Left ventricle myocardium inferior (tissue), 1 donor: Measurements from ENCODE around the gene AHCYL1. TPM values are rescaled to one million over a fixed set of nuclear protein-coding genes. Genes with fewer than 3 reads are reported as not detected.

Experiments used
- DNase-seq: peaks from one replicate; pipeline ENCODE4 v3.0.0-alpha.2; 2020
- H3K27ac ChIP-seq: fragments of 200-600 bp; replicated peaks from 2 replicates; pipeline ENCODE4 v1.8.0; 2021
- H3K27me3 ChIP-seq: fragments of 200-600 bp; 2 replicates; pipeline ENCODE4 v1.8.0; 2021; ENCODE audit warnings: low read depth
- H3K36me3 ChIP-seq: fragments of 200-600 bp; 2 replicates; pipeline ENCODE4 v1.8.0; 2021
- H3K4me1 ChIP-seq: fragments of 200-600 bp; 2 replicates; pipeline ENCODE4 v1.8.0; 2021
- H3K4me3 ChIP-seq: fragments of 200-600 bp; 2 replicates; pipeline ENCODE4 v1.8.0; 2021; ENCODE audit warnings: mild to moderate bottlenecking, moderate library complexity
- H3K9me3 ChIP-seq: fragments of 200-600 bp; replicated peaks from 2 replicates; pipeline ENCODE4 v1.8.0; 2021
- CTCF ChIP-seq: fragments of 200-600 bp; IDR thresholded peaks from 2 replicates; pipeline ENCODE4 v1.8.0; 2021; ENCODE audit warnings: antibody characterized with exemption, mild to moderate bottlenecking, borderline replicate concordance
- intact Hi-C: fragments of 100-400 bp; cut with micrococcal nuclease; formaldehyde crosslinking; loops from one replicate; pipeline ENCODE4 v1.11.0; 2022
- total RNA-seq: library from RNA; stranded (reverse); fragmentation: NEBNext Ultra II Directional; extraction: Animal tissue kit (Norgen Biotek cat#: 25700); gene quantifications from one replicate; pipeline ENCODE4 v1.2.1, GENCODE V29; 2021
- donor health status: DM: no; HTN: yes; CAD: no; lungs with severe emphysema.

Gene AHCYL1
- total RNA-seq, 1 donor from 2014 or later = 45.2 TPM

DNA sequence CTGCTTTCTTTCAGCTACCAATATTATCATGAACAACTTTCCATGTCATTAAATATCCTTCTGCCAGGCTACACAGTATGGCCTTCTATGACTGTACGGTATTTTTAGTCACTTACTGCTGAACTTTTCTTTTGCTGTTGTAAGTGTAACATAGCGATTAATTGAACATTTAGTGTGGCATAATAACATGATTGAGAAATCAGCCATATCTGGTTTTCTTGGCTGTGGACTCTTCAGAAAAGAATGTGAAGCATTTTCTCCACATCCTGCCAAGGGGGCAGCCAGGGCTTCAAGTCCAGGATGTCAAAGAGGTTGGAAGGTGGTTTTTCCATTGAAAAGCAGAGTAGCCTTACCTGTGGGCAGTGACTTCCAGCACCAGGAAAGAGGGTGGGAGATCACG lies 8.8 kb upstream of the AHCYL1 start:
- Histone ChIP-seq H3K27me3 (no peaks in the 10 kb centered on the region), H3K36me3 (no peaks in the 10 kb centered on the region), H3K4me3 (no peak overlapping the region), H3K9me3 (no peaks in the 10 kb centered on the region), H3K4me1 (peaks cover 46% of the 10 kb centered on the region), H3K27ac (no peak overlapping the region)
- no peak for TF ChIP-seq CTCF
- intact Hi-C loops = loop anchor here (10.0 kb wide), 1 partner anchor 61 kb away; the partner anchor contains the start of gene CSF1
- DNase-seq = no peak

DNA sequence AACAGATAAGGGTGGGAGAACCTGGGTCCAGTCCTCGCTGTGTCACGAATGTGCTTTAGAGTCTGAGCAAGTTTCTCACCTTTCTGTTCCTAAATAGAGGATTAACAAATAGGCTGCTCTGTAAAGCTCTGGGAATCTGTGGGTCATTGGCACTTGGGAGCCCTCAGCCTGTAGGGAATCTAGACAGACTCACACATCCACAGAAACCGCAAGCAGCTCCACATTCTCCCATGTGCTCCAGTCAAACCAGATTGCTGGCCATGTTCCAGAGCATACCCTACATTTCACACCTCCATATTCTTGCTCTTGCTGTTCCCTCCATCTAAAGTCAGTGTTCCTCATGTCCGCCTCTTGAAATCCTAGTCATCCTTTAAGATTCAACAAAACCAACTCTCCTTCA lies 7.8 kb upstream of the AHCYL1 start:
- H3K36me3 ChIP-seq = no peaks in the 10 kb centered on the region
- intact Hi-C loops = loop anchor here (10.0 kb wide), 1 partner anchor 62 kb away; the partner anchor contains the start of gene CSF1
- TF ChIP-seq CTCF = no peak
- peak overlapping the region; percentile 74 for H3K27ac ChIP-seq
- DNase-seq = no peak
- no peaks in the 10 kb centered on the region for H3K9me3 ChIP-seq
- H3K27me3 ChIP-seq = no peaks in the 10 kb centered on the region
- peaks cover 48% of the 10 kb centered on the region for H3K4me1 ChIP-seq
- H3K4me3 ChIP-seq = no peak overlapping the region

DNA sequence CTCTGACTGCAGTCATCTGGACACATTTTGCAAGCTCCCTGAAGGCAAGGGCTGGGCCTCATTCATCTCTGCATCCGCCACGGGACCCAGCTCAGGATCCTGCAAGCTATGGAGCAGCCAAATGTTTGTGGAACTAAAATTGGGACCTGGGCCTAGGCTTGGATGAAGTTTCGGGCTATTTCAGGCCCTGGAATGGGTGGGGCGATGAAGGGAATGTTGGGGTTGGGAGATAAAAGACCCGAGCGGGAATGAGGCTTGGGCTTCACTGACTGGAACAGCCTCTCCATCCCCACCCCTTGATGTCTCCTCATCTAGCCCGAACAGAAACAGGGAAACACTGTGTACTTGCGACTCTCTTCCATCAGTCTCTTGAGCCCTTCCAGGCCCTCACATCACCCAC lies 7.3 kb upstream of the AHCYL1 start:
- Histone ChIP-seq H3K27ac (peak overlapping the region; percentile 74), H3K4me1 (peaks cover 48% of the 10 kb centered on the region), H3K4me3 (no peak overlapping the region), H3K27me3 (no peaks in the 10 kb centered on the region), H3K36me3 (no peaks in the 10 kb centered on the region), H3K9me3 (no peaks in the 10 kb centered on the region)
- intact Hi-C loops = loop anchor here (10.0 kb wide), 1 partner anchor 62 kb away; the partner anchor contains the start of gene CSF1
- DNase-seq = peak; percentile 50
- TF ChIP-seq CTCF = no peak

DNA sequence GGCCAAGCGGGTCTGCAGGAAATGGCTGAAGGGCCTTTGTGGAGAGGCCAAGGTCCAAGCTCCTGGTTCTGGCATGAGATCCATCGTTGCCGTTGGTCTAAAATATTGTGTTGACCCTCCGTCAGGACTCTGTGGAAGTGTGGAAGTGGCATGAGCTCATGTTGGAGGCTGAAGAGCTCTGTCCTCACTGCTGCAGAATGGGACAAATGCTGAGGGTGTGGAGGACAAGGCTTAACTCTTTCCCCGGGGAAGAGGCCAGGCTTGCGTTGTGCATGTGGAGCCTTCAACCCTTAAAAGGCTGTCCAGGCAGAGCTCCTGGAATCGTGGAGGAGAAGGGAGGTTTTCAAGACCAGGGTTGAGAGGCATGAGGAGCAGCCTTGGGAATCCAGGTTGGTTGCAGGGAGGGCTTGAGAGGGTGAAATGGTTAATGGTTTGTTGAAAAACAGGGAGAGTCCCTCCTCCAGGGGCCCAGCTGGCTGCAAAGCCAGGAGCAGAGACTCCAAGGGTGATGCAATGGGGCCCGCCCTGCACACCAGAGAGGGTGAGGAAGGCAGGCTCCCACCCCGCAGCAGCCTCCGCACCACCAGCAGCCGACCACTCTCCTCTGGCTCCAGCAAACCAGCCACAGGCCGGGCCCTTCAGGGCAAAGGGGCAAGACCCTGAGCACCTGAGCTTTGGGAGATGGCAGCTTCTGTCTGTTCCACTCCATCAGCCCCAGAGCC lies 6.7 kb upstream of the AHCYL1 start:
- peak; percentile 75 for DNase-seq
- Histone ChIP-seq H3K27me3 (no peaks in the 10 kb centered on the region), H3K4me3 (no peak overlapping the region), H3K36me3 (no peaks in the 10 kb centered on the region), H3K27ac (peak overlapping the region; percentile 74), H3K4me1 (peaks cover 48% of the 10 kb centered on the region), H3K9me3 (no peaks in the 10 kb centered on the region)
- intact Hi-C loops = loop anchor here (10.0 kb wide), 1 partner anchor 63 kb away; the partner anchor contains the start of gene CSF1
- TF ChIP-seq CTCF = no peak

- intact Hi-C loops = loop anchor here (10.0 kb wide), 1 partner anchor 64 kb away; the partner anchor contains the start of gene CSF1
- no peaks in the 10 kb centered on the region for H3K36me3 ChIP-seq
- peak overlapping the region; percentile 74 for H3K27ac ChIP-seq
- no peak overlapping the region for H3K4me3 ChIP-seq
- H3K9me3 ChIP-seq = no peaks in the 10 kb centered on the region
- no peak for TF ChIP-seq CTCF
- peaks cover 55% of the 10 kb centered on the region for H3K4me1 ChIP-seq
- no peak for DNase-seq
- no peaks in the 10 kb centered on the region for H3K27me3 ChIP-seq
These were observed 5.6 kb upstream of the AHCYL1 start for GRCh38 chr1:109978761-109979488.
